Mesenchymal stem cell (in vitro differentiated cells and primary cell): ENCODE data around the gene VSTM5.

Experiments
- DNase-seq: peaks from one replicate; pipeline ENCODE4 v3.0.0-alpha.2; 2013
- H2AFZ ChIP-seq: one replicate; pipeline ENCODE4 v1.6.1; 2013; ENCODE audit warnings: low read depth, mild to moderate bottlenecking, control low read depth, inconsistent platforms, low read length, moderate library complexity
- H2AK5ac ChIP-seq: 2 replicates; pipeline ENCODE4 v1.6.1; 2013; ENCODE audit warnings: low read length, moderate library complexity, mild to moderate bottlenecking, inconsistent platforms; ENCODE audit not compliant: severe bottlenecking
- H2BK120ac ChIP-seq: one replicate; pipeline ENCODE4 v1.6.1; 2013; ENCODE audit warnings: low read depth, mild to moderate bottlenecking, inconsistent platforms, low read length, moderate library complexity
- H2BK12ac ChIP-seq, 2 experiments: one replicate each; pipeline ENCODE4 v1.6.1; 2013; ENCODE audit warnings: inconsistent platforms in 2 of 2, low read length in 2 of 2, mild to moderate bottlenecking in 2 of 2, moderate library complexity in 2 of 2, control low read depth in 1 of 2
- H2BK15ac ChIP-seq: one replicate; pipeline ENCODE4 v1.6.1; 2013; ENCODE audit warnings: mild to moderate bottlenecking, low read depth, inconsistent platforms; ENCODE audit not compliant: poor library complexity, severe bottlenecking
- H2BK5ac ChIP-seq: 2 replicates; pipeline ENCODE4 v1.6.1; 2013; ENCODE audit warnings: low read depth, mild to moderate bottlenecking, low read length, control low read depth, inconsistent platforms; ENCODE audit not compliant: poor library complexity, severe bottlenecking
- H3K14ac ChIP-seq, 2 experiments: one replicate each; pipeline ENCODE4 v1.6.1; 2013; ENCODE audit warnings: inconsistent platforms in 2 of 2, low read length in 2 of 2, control low read depth in 1 of 2, mild to moderate bottlenecking in 1 of 2, moderate library complexity in 1 of 2
- H3K18ac ChIP-seq, 2 experiments: one replicate each; pipeline ENCODE4 v1.6.1; 2013; ENCODE audit warnings: inconsistent platforms in 2 of 2, low read length in 2 of 2, control low read depth in 1 of 2, low read depth in 1 of 2, mild to moderate bottlenecking in 1 of 2
- H3K23ac ChIP-seq, 2 experiments: one replicate each; pipeline ENCODE4 v1.6.1; 2013; ENCODE audit warnings: inconsistent platforms in 2 of 2, low read length in 2 of 2, mild to moderate bottlenecking in 2 of 2, moderate library complexity in 2 of 2, control low read depth in 1 of 2
- H3K27ac ChIP-seq: 2 replicates; pipeline ENCODE4 v1.5.1; 2013; ENCODE audit warnings: mild to moderate bottlenecking, moderate library complexity, low read length, control low read depth, inconsistent platforms; ENCODE audit not compliant: poor library complexity, severe bottlenecking
- H3K27me3 ChIP-seq, 2 experiments: 2 replicates each; pipeline versions ENCODE4 v1.6.1 to v1.7.0; 2013; ENCODE audit warnings: low read length in 2 of 2, mild to moderate bottlenecking in 2 of 2, moderate library complexity in 2 of 2, control low read depth in 1 of 2, inconsistent platforms in 1 of 2; ENCODE audit not compliant: control insufficient read depth in 1 of 2, insufficient read depth in 1 of 2
- H3K36me3 ChIP-seq, 2 experiments: 2 replicates each; pipeline versions ENCODE4 v1.6.1 to v1.7.0; 2013; ENCODE audit warnings: low read length in 2 of 2, control low read depth in 1 of 2, inconsistent platforms in 1 of 2, low read depth in 1 of 2, mild to moderate bottlenecking in 1 of 2; ENCODE audit not compliant: insufficient read depth in 2 of 2, control insufficient read depth in 1 of 2
- H3K4ac ChIP-seq, 2 experiments: one replicate each; pipeline ENCODE4 v1.6.1; 2013; ENCODE audit warnings: inconsistent platforms in 2 of 2, low read length in 2 of 2, mild to moderate bottlenecking in 2 of 2, moderate library complexity in 2 of 2, control low read depth in 1 of 2, low read depth in 1 of 2
- H3K4me1 ChIP-seq: 2 replicates; pipeline ENCODE4 v1.6.1; 2013; ENCODE audit warnings: low read depth, low read length, control low read depth; ENCODE audit not compliant: control insufficient read depth, insufficient read depth
- H3K4me2 ChIP-seq: 2 replicates; pipeline ENCODE4 v1.6.1; 2013; ENCODE audit warnings: low read length, mild to moderate bottlenecking, inconsistent platforms; ENCODE audit not compliant: poor library complexity, severe bottlenecking
- H3K4me3 ChIP-seq, 2 experiments: 2 replicates each; pipeline versions ENCODE4 v1.5.1 to v1.7.0; 2013; ENCODE audit warnings: low read length in 2 of 2, mild to moderate bottlenecking in 2 of 2, control low read depth in 1 of 2, low read depth in 1 of 2; ENCODE audit not compliant: insufficient read depth in 1 of 2
- H3K79me1 ChIP-seq: replicated peaks from 2 replicates; pipeline ENCODE4 v1.6.1; 2013; ENCODE audit warnings: mild to moderate bottlenecking, control low read depth, low read length, inconsistent platforms; ENCODE audit not compliant: poor library complexity, severe bottlenecking
- H3K9ac ChIP-seq: 2 replicates; pipeline ENCODE4 v1.7.0; 2013; ENCODE audit warnings: mild to moderate bottlenecking, low read length, moderate library complexity
- H3K9me3 ChIP-seq: 2 replicates; pipeline ENCODE4 v1.7.0; 2013; ENCODE audit warnings: mild to moderate bottlenecking, low read length; ENCODE audit not compliant: control insufficient read depth
- H4K8ac ChIP-seq: one replicate; pipeline ENCODE4 v1.6.1; 2013; ENCODE audit warnings: inconsistent platforms, mild to moderate bottlenecking, low read length, moderate library complexity
- H4K91ac ChIP-seq: one replicate; pipeline ENCODE4 v1.6.1; 2013; ENCODE audit warnings: mild to moderate bottlenecking, low read length, inconsistent platforms
- WGBS: methylation state at CpG from one replicate; pipeline ENCODE4 v1.1.7; 2013; ENCODE audit warnings: mixed read lengths; 5-methylcytosine and 5-hydroxymethylcytosine counted together

VSTM5 gene

DNA sequence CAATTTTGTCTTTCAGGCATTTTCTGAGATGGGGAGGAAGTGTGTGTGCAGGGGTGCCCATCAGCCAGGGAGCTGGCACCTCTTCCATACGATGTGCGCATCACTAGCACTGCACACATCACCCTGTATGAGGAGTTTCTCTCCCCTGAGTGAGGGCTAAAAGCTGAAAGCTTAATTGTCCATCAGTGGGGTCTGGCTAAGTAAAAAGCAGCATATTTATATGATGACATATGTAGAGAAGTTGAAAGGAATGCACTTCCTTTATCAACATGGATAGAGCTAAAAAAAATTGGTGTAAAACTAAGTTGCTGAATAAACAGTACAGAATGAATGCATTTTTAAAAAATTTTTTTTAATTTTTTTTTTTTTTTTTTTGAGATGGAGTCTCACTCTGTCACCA is 4.0 kb downstream of the VSTM5 start:
- Histone ChIP-seq H3K27ac (no peak overlapping the region), H4K8ac (no peak overlapping the region), H2BK15ac (no peak overlapping the region), H2AFZ (no peak overlapping the region), H3K27me3 (no peaks in the 10 kb centered on the region), H3K14ac (no peak overlapping the region), H3K18ac (no peak overlapping the region), H3K4ac (no peak overlapping the region), H4K91ac (no peak overlapping the region), H3K36me3 (no peaks in the 10 kb centered on the region), H2BK120ac (no peak overlapping the region), H3K79me1 (no peaks in the 10 kb centered on the region), H2BK5ac (no peak overlapping the region), H3K4me2 (no peak overlapping the region), H3K4me3 (no peak overlapping the region), H3K4me1 (peaks cover 8% of the 10 kb centered on the region), H3K9me3 (no peaks in the 10 kb centered on the region), H2BK12ac (no peak overlapping the region), H3K23ac (no peak overlapping the region), H2AK5ac (no peak overlapping the region), H3K9ac (no peak overlapping the region)
- DNase-seq, result peak; percentile 2
- WGBS, result 100% methylated on average over 2 of the region's 2 CpGs

DNA sequence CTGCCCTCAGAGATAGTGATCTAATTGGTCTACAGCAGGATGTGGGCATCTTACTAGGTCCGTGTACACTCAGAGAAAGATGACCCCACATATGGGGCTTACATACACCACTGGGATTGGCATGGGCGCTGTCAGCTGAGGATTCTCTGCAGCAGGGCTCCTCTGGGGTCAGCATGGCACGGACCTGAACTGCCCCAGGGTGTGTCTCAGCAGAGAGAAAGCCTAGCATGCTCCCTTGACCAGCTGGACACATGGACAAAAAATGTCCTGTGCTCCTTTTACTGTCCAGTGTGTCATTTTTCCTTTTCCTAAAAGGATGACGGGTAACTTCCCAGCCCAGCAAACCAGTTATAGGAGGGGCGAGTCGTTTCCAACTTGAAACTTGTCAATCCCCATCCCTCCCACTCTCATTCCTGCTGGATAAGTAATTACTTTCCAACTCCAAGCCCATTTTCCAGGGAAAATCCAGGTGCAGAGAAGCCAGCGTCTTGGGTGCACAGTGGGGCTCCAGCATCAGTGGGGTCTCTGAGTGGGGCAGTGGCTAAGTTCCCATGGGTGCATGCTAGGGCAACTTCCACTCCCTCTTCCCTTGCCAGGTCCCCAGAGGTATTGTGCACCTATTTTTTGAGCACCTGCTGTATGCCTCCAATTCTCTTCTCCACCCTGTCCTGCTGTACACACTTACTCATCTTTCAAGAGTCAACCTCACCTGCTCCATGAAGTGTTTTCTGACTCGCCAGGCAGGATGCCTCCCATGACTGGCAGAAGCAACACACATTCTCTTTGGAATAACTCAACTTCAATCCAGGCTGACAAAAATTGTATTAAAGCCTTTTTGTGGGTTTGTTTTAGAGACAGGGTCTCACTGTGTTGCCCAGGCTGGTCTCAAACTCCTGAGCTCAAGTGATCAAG is 5.0 kb downstream of the VSTM5 start:
- Histone ChIP-seq H3K36me3 (no peaks in the 10 kb centered on the region), H3K4me3 (no peak overlapping the region), H4K8ac (no peak overlapping the region), H3K79me1 (no peaks in the 10 kb centered on the region), H2BK5ac (no peak overlapping the region), H3K9me3 (no peaks in the 10 kb centered on the region), H3K18ac (no peak overlapping the region), H3K4me1 (peaks cover 7% of the 10 kb centered on the region), H3K27me3 (no peaks in the 10 kb centered on the region), H2BK15ac (no peak overlapping the region), H3K4ac (no peak overlapping the region), H2BK12ac (no peak overlapping the region), H3K4me2 (no peak overlapping the region), H4K91ac (no peak overlapping the region), H2BK120ac (no peak overlapping the region), H2AFZ (no peak overlapping the region), H3K14ac (no peak overlapping the region), H3K27ac (no peak overlapping the region), H3K23ac (no peak overlapping the region), H2AK5ac (no peak overlapping the region), H3K9ac (no peak overlapping the region)
- no peak for DNase-seq
- WGBS, result 75% methylated on average over 8 of the region's 8 CpGs

DNA sequence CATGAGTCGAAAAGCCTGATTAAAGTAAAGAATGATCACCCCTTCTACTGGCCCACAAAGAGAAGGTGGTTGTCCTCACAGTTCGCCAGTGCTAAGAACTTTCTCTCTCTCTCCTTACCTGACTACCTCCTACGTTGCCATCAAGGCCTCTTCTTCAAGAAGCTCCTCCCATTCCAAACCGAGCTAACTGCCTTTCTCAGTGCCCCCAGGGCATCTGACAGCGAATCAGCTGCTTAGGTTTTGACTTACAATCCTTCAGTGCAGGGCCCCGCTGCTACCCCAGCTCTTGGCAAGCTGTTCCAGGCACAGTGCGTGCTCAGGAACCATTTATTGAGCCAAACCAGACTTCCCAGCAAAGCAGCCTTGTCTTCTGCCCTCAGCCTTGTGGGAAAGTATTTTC is 5.8 kb downstream of the VSTM5 start:
- no peak overlapping the region for H3K9ac ChIP-seq
- no peak overlapping the region for H3K4me2 ChIP-seq
- H2BK15ac ChIP-seq, result no peak overlapping the region
- peaks cover 4% of the 10 kb centered on the region for H3K4me1 ChIP-seq
- no peak overlapping the region for H3K4ac ChIP-seq
- no peak overlapping the region for H3K23ac ChIP-seq
- H4K8ac ChIP-seq, result no peak overlapping the region
- H3K27ac ChIP-seq, result no peak overlapping the region
- H2AK5ac ChIP-seq, result no peak overlapping the region
- H3K14ac ChIP-seq, result no peak overlapping the region
- no peak overlapping the region for H2BK120ac ChIP-seq
- H2AFZ ChIP-seq, result no peak overlapping the region
- no peaks in the 10 kb centered on the region for H3K9me3 ChIP-seq
- H3K79me1 ChIP-seq, result no peaks in the 10 kb centered on the region
- H3K27me3 ChIP-seq, result no peaks in the 10 kb centered on the region
- no peaks in the 10 kb centered on the region for H3K36me3 ChIP-seq
- no peak overlapping the region for H2BK5ac ChIP-seq
- H2BK12ac ChIP-seq, result no peak overlapping the region
- 58% methylated on average over 7 of the region's 7 CpGs for WGBS
- DNase-seq, result no peak
- no peak overlapping the region for H4K91ac ChIP-seq
- H3K18ac ChIP-seq, result no peak overlapping the region
- no peak overlapping the region for H3K4me3 ChIP-seq

DNA sequence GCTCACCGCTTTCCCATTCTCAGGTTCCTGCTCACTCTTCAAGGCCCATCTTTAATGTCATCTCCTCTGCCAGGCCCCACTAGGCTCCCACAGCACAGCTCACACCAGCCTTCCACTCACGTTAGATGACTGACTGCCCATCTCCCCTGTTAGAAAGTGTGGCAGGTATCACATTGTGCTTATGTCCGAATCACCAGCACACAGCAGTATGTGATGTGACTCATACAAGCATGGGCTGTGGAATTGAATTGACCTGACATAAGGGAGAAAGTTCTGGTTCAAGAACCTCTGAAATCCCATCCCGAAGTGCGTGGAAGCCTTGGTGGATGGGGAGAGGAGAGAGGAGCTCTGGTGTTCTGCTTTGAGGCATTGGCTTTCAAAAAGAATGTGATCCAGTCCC is 6.5 kb downstream of the VSTM5 start:
- H2BK5ac ChIP-seq, result no peak overlapping the region
- no peak overlapping the region for H3K9ac ChIP-seq
- H2BK120ac ChIP-seq, result no peak overlapping the region
- WGBS, result 91% methylated on average over 5 of the region's 5 CpGs
- H3K36me3 ChIP-seq, result no peaks in the 10 kb centered on the region
- H4K91ac ChIP-seq, result no peak overlapping the region
- no peak overlapping the region for H3K4ac ChIP-seq
- H2AK5ac ChIP-seq, result no peak overlapping the region
- no peaks in the 10 kb centered on the region for H3K79me1 ChIP-seq
- DNase-seq, result no peak
- H3K23ac ChIP-seq, result no peak overlapping the region
- no peak overlapping the region for H4K8ac ChIP-seq
- H2BK15ac ChIP-seq, result no peak overlapping the region
- H3K18ac ChIP-seq, result no peak overlapping the region
- no peaks in the 10 kb centered on the region for H3K27me3 ChIP-seq
- no peaks in the 10 kb centered on the region for H3K9me3 ChIP-seq
- peaks cover 4% of the 10 kb centered on the region for H3K4me1 ChIP-seq
- no peak overlapping the region for H3K27ac ChIP-seq
- H3K14ac ChIP-seq, result no peak overlapping the region
- H3K4me3 ChIP-seq, result no peak overlapping the region
- no peak overlapping the region for H2BK12ac ChIP-seq
- no peak overlapping the region for H2AFZ ChIP-seq
- no peak overlapping the region for H3K4me2 ChIP-seq
